ENCODE results near the gene OR51V1. TPM values are rescaled to one million over a fixed set of nuclear protein-coding genes. Genes with fewer than 3 reads are reported as not detected.

OR51V1 gene
- total RNA-seq, 1 donor from 2014 or later = not detected

- intact Hi-C loops (cut with DNase I) = no loop called here
- TF ChIP-seq CTCF (IDR thresholded peaks at IDR 0.05) = no peak
- H3K27ac ChIP-seq = no peak overlapping the region
- H3K4me1 ChIP-seq = no peaks in the 10 kb centered on the region
- DNase-seq (ENCODE audit: low spot score in 2 of 2) = no peak
- no peaks in the 10 kb centered on the region for H3K9me3 ChIP-seq
- H3K4me3 ChIP-seq = no peak overlapping the region
- H3K27me3 ChIP-seq = no peaks in the 10 kb centered on the region
- H3K36me3 ChIP-seq = no peaks in the 10 kb centered on the region
These were observed 43.3 kb upstream of the OR51V1 start for GRCh38 chr11:5243816-5244180.

DNA sequence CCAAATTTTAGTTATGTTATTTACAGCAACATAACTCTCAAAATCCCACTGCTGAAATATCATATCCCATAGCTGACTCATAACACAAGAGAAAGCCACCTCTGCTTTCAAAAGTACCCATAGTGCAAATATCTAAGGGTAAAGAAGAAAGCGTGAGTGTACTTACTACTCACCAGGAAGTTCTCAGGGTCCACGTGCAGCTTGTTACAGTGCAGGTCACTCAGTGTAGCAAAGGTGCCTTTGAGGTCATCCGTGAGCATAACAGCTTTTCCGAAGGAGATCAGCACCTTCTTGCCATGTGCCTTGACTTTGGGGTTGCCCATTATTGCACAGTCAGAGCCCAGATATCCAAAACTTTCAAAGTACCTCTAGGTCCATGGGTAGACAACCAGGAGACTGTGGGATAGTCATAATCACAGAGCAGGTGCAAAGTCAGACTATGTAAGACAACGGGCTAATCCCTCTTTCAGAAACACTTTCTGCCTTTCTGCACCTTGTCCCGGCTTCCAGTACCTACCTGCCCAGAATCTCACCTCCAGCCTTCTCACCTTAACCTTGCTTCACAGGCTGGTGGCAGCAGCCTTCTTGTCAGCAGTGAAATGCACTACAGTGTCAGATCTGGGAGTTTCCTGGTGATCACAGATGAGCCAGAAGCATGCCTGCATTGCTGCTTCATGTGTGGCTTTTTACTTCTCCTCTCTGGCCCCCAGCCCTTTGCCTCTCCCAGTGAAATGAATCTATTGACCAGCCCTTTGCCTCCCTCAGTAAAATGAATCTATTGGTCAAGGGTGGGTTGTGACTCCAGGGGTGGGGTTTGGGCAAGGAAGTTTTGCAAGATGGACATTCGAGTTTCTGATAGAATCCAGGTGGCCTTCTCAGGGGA, 42.7 kb upstream of the OR51V1 start:
- Histone ChIP-seq H3K27me3 (no peaks in the 10 kb centered on the region), H3K9me3 (no peaks in the 10 kb centered on the region), H3K4me1 (no peaks in the 10 kb centered on the region), H3K27ac (no peak overlapping the region), H3K4me3 (no peak overlapping the region), H3K36me3 (no peaks in the 10 kb centered on the region)
- TF ChIP-seq CTCF (IDR thresholded peaks at IDR 0.05) = no peak
- intact Hi-C loops (cut with DNase I) = no loop called here
- DNase-seq (ENCODE audit: low spot score in 2 of 2) = no peak

GRCh38 chr11:5242208-5242607, 41.7 kb upstream of the OR51V1 start:
- H3K9me3 ChIP-seq = no peaks in the 10 kb centered on the region
- no peak for TF ChIP-seq CTCF (IDR thresholded peaks at IDR 0.05)
- DNase-seq (ENCODE audit: low spot score in 2 of 2) = no peak
- no peaks in the 10 kb centered on the region for H3K4me1 ChIP-seq
- H3K36me3 ChIP-seq = no peaks in the 10 kb centered on the region
- intact Hi-C loops (cut with DNase I) = no loop called here
- H3K27ac ChIP-seq = no peak overlapping the region
- no peak overlapping the region for H3K4me3 ChIP-seq
- H3K27me3 ChIP-seq = no peaks in the 10 kb centered on the region

- no peaks in the 10 kb centered on the region for H3K27me3 ChIP-seq
- no peak for TF ChIP-seq CTCF (IDR thresholded peaks at IDR 0.05)
- no peaks in the 10 kb centered on the region for H3K9me3 ChIP-seq
- no peak for DNase-seq (ENCODE audit: low spot score in 2 of 2)
- no peaks in the 10 kb centered on the region for H3K4me1 ChIP-seq
- intact Hi-C loops (cut with DNase I) = no loop called here
- H3K27ac ChIP-seq = no peak overlapping the region
- H3K4me3 ChIP-seq = no peak overlapping the region
- H3K36me3 ChIP-seq = no peaks in the 10 kb centered on the region
These were observed 41.0 kb upstream of the OR51V1 start for GRCh38 chr11:5241458-5241857.

GRCh38 chr11:5240458-5240857, 40.0 kb upstream of the OR51V1 start:
- Histone ChIP-seq H3K4me1 (no peaks in the 10 kb centered on the region), H3K9me3 (no peaks in the 10 kb centered on the region), H3K27ac (no peak overlapping the region), H3K27me3 (no peaks in the 10 kb centered on the region), H3K4me3 (no peak overlapping the region), H3K36me3 (no peaks in the 10 kb centered on the region)
- no peak for TF ChIP-seq CTCF (IDR thresholded peaks at IDR 0.05)
- intact Hi-C loops (cut with DNase I) = no loop called here
- no peak for DNase-seq (ENCODE audit: low spot score in 2 of 2)
